GM21619 (cell line): Measurements from ENCODE around the gene DOP1A.

ENCODE experiments used
- ATAC-seq: cut with Tn5 transposase; IDR thresholded peaks from one replicate; pipeline ENCODE4 v1.9.1; 2021; ENCODE audit not compliant: unreplicated experiment

The DOP1A gene

GRCh38 chr6:83071023-83071422, 3.6 kb downstream of the DOP1A start:
- peak; percentile 47 for ATAC-seq

GRCh38 chr6:83071707-83072106, 4.2 kb downstream of the DOP1A start:
- ATAC-seq: no peak

DNA sequence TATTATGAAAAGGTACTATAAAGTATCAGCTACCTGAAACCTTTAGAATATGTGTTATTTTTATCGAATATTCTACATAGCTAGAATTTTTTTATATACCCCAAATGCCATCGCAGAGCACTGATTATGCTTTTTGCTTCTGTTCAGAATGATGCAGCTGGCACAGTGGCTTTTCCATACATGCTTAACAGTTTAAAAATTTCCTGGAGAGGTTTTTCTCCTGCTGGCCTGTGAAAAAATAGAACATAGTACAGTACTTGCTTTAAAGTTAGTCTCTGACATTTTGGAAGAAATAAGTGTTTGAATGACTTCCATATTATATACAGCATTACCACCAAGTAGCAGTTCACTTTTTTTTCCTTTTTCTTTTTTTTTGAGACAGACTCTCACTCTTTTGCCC, 5.3 kb downstream of the DOP1A start:
- ATAC-seq: no peak

DNA sequence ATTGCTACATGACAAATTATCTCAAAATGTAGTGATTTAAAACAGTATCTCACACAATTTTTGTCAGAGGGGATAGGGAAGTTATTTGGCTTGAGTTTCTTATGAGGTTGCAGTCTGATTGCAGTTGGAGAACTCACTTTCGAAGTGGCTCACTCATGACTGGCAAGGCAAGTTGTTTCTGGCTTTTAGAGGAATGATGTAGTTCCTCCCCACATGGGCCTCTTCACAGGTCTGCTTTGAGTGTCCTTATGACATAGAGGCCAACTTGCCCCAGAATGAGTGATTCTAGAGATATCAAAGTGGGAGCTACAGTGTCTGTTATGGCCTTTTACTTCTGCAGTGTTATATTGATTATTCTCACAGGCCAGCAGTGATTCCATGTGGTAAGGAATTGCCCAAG, 6.1 kb downstream of the DOP1A start:
- no peak for ATAC-seq

GRCh38 chr6:83083476-83083875, 16.0 kb downstream of the DOP1A start:
- ATAC-seq: no peak

- peak; percentile 98 for ATAC-seq
Observed at GRCh38 chr6:83086751-83087150, 19.3 kb downstream of the DOP1A start.

- ATAC-seq: no peak
Observed at GRCh38 chr6:83092756-83093399, 25.4 kb downstream of the DOP1A start.

GRCh38 chr6:83096791-83097190, 29.3 kb downstream of the DOP1A start:
- ATAC-seq: no peak

- ATAC-seq: no peak
Observed at GRCh38 chr6:83097204-83097603, 29.7 kb downstream of the DOP1A start.

- ATAC-seq: no peak
Observed at GRCh38 chr6:83097675-83098074, 30.2 kb downstream of the DOP1A start.

GRCh38 chr6:83098589-83098988, 31.1 kb downstream of the DOP1A start:
- no peak for ATAC-seq

- ATAC-seq: no peak
Observed at GRCh38 chr6:83108378-83108777, 40.9 kb downstream of the DOP1A start.

DNA sequence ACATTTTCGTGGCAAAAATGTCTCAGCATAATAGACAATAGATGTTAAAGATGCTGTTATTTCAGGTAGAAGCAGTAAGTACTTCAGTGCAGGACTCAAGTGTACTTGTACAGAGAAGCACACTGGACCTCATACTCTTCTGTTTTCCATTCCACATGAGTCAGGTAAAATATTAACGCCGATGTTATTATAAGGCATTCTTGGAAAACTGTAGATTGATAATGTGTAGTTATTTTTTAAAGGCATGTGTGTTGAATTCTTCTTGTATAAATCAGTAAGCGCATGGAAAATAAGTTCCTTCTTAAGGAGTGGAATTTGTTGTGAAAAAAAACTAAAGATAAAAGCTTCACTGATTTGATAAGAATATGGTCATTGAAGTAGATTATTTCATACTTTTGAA, 45.8 kb downstream of the DOP1A start:
- no peak for ATAC-seq

GRCh38 chr6:83114164-83114563, 46.7 kb downstream of the DOP1A start:
- ATAC-seq: no peak

GRCh38 chr6:83117802-83118201, 50.3 kb downstream of the DOP1A start:
- ATAC-seq: no peak

GRCh38 chr6:83119742-83120300, 52.4 kb downstream of the DOP1A start:
- no peak for ATAC-seq

DNA sequence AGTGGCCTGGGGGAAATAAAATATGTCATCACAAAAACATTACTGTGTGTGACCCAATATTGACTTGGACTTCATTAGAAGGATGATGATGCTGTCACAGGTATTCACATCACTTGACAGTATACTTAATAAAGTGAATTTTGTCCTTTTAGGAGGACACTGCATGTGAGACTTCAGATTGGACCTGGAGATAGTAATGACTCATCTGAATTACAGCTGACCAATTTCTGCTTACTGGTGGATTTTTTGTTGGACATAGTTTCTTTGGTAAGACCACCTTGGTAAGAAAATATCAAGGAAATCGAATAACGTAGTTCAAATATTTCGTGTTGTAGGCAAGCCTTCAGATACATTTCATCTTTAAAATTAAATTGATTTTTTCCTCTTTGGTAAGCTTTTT, 57.1 kb downstream of the DOP1A start:
- ATAC-seq: no peak

GRCh38 chr6:83125425-83125824, 58.0 kb downstream of the DOP1A start:
- ATAC-seq: no peak

DNA sequence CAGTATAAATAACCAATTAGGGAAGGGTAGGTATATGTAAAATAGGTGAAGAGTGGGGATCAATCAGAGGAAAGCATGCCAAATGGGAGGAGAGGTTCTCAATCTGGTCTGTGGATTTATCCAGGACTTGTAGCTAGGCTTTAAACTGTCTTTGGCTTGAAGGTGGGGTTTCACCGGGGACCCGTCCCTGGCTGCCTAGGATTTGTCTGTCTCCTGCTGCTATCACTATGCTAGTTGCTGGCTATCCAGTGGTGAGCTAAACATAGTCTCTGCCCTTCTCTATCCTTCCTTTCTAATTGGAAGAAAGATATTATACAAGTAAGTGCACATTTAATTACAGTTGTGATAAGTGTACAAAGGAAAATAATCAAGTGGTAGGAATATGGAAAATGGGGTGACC, 58.8 kb downstream of the DOP1A start:
- no peak for ATAC-seq

DNA sequence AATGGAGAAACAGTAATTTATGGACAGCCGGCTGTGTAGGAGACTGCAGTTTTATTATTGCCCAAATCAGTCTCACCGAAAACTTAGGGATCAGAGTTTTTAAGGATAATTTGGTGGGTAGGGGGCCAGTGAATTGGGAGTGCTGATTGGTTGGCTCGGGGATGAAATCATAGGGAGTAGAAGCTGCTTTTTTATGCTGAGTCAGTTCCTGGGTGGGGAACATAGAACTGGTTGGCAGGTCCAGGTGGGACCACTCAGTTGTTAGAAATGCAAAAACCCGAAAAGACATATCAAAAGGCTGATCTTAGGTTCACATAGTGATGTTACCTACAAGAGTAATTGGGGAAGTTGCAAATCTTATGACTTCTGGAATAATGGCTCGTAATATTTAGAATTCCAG, 59.3 kb downstream of the DOP1A start:
- ATAC-seq: no peak

DNA sequence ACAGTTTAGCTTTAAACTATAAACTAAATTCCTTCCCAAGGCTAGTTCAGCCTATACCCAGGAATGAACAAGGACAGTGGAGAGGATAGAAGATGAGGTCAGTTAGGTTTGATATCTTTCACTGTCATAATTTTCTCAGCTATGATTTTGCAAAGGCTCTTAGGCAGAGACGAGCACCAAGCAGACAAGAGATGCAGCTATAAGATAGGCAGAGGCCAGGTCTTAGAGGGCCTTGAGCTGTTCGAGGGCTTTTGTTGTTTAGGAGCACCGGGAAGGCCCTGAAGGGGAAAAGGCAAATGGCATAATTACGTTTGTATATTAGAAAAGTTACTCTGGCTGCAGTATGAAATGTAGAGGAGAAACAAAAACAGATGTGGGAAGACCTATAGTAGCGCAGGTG, 59.8 kb downstream of the DOP1A start:
- ATAC-seq: no peak

GRCh38 chr6:83127976-83128375, 60.5 kb downstream of the DOP1A start:
- ATAC-seq: no peak

DNA sequence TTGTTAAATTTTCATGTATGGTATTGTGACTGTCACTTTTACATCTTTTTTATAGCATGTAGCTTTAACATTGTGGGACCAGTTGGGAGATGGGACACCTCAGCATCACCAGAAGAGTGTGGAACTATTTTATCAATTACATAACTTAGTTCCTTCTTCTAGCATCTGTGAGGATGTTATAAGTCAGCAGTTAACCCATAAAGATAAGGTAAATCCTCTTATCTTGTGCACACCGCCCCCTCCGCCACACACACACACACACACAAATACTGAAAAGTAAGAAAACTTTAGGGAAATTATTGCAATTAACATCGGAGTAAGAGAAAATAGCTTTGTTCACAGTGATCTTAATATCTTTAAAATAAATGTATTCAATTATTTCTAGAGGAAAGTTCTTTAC, 64.7 kb downstream of the DOP1A start:
- ATAC-seq: no peak
